GM21390 (cell line): ENCODE measurements around the gene STEAP4.

ENCODE experiments used
- ATAC-seq: cut with Tn5 transposase; IDR thresholded peaks from one replicate; pipeline ENCODE4 v1.9.1; 2021; ENCODE audit not compliant: unreplicated experiment

Gene STEAP4

DNA sequence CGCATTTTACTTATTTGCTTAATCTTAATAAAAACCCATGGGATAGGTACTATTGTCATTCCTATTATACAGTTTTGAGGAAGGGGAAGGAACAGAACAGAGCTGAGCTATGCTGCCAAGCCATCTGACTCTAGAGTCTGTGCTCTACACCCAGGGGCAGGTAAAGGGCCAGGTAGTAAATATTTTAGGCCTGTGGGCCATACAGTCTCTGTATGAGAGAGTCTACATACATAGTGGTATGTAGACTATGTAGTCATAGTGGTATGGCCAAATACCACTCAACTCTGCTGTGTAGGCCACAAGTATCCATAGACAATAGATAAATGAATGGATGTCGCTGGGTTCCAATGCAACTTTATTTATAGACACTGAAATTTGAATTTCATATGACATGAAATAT, 83.4 kb downstream of the STEAP4 start:
- ATAC-seq = no peak
